Stimulated activated CD4-positive, alpha-beta T cell treated with anti-CD3 and anti-CD28 coated beads, Interleukin-15, amount 100 ng/mL, for 24 hours (primary cell): ENCODE measurements around the gene EFNA3.

Experiments used
- DNase-seq: peaks from one replicate; pipeline ENCODE4 v3.0.0-alpha.2; 2020

The EFNA3 gene, protein sequence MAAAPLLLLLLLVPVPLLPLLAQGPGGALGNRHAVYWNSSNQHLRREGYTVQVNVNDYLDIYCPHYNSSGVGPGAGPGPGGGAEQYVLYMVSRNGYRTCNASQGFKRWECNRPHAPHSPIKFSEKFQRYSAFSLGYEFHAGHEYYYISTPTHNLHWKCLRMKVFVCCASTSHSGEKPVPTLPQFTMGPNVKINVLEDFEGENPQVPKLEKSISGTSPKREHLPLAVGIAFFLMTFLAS

GRCh38 chr1:155078469-155079209 lies at the start of gene EFNA3:
EFNA3 (plus strand) TSS chr1:155078837; CDS start chr1:155078942, 105 bp downstream.
- DNase-seq = peak; percentile 78

- DNase-seq = no peak
These were observed 49.0 kb upstream of the EFNA3 start for GRCh38 chr1:155029513-155030242.

- DNase-seq = no peak
These were observed 48.3 kb upstream of the EFNA3 start for GRCh38 chr1:155030243-155030795.

- DNase-seq = no peak
These were observed 47.7 kb upstream of the EFNA3 start for GRCh38 chr1:155030899-155031298.

DNA sequence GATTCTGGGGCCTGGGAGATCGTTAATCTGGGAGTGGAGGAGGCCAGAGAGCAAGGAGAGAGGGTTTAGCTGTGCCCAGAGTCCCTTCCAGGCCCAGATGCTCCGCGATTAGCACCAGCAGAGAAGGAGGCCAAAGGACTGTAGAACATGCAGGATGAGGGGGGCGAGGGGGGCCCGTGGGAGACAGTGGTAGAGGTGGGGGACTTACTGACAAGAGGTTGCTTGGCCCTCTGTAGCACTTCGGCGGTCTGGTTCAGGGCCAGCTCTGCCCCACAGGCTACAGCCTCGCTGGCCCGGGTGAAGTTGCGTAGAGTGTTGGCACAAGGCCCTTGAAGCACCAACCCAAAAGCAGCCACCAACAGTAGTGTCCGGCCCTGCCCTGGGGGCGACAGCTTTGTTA lies 45.8 kb upstream of the EFNA3 start:
- no peak for DNase-seq

DNA sequence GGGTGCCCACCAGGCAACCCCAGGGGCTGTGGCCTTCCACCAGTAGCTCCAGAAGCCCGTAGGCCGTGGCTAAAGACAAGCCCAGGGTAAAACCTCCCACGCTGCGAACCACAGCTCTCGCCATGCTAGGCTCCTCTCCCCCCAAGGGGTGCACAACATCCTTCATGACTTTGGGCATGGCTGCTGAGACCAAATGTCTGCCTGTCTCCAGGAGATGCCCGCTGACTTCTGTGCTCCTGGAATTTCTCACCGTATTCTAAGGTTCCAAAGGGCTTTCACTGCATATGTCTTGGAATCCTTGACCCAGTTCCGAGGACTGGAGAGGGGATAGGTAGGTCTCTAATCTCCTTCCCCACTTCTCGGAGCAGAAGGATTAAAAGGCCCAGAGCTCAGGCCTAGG lies 45.1 kb upstream of the EFNA3 start, which contains the start of the genes DCST1 and DCST2:
TSS of gene DCST1 (plus strand) at position 301 of the 400 bp plus-strand sequence. CDS start 213 bp downstream, outside the sequence.
TSS of gene DCST2 (minus strand) at position 258 of the 400 bp plus-strand sequence. CDS start at position 178, 80 bp downstream.
- no peak for DNase-seq

GRCh38 chr1:155034318-155035208 lies 44.1 kb upstream of the EFNA3 start:
- DNase-seq = no peak

DNA sequence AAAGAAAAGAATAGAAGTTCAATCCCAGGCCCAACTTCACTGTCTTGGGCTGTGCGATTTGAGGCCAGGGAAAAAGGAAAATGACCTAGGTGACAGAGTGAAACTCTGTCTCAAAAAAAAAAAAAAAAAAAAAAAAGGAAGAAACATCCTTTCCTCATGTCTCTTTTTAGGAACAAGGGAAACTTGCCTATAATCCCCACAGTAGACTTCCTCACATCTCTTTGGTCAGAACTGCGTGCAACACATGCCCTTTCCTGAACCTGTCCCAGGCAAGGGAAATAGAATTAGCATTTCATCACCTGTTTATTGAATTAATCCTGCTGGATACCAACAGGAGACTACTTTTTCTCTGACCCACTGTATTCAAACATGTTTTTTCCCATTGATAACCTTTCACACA lies 42.7 kb upstream of the EFNA3 start:
- DNase-seq = no peak

- DNase-seq = no peak
These were observed 41.6 kb upstream of the EFNA3 start for GRCh38 chr1:155037043-155037442.

GRCh38 chr1:155037851-155038441 lies 40.7 kb upstream of the EFNA3 start:
- DNase-seq = no peak

DNA sequence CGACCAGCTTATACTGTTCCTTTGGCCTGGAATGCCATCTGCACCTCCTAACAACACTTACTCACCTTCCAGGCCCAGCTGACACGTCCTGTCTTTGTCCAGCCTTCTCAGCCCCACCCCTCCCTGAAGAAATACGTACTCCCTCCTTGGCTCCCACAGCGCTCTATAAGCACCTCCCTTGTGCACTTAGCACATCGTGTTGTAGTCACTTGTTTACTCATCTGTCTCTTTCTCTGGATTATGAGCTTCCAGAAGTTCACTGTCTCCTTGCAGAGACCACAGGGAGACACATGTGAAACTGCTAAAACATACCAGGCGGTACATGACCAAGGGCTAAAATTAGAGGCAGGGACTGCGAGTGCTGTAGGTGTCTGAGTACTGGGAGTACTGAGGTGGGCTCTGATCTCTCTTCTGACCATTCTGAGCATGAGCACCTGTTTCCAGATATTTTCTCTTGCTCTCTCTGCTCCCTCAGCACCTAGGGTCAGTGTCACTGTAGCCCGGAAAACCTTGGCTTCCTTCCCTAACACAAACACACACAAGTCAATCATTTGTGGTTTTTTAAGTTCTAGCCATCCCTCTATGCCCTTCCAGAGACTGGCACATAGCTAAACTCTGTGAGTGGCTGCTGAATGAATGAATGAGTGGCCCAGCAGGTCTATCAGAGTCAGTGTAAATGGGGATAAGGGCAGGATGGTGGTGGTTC lies 39.9 kb upstream of the EFNA3 start:
- no peak for DNase-seq

- no peak for DNase-seq
These were observed 39.3 kb upstream of the EFNA3 start for GRCh38 chr1:155039308-155039669.

GRCh38 chr1:155040358-155041093 lies 38.1 kb upstream of the EFNA3 start:
- DNase-seq = no peak

DNA sequence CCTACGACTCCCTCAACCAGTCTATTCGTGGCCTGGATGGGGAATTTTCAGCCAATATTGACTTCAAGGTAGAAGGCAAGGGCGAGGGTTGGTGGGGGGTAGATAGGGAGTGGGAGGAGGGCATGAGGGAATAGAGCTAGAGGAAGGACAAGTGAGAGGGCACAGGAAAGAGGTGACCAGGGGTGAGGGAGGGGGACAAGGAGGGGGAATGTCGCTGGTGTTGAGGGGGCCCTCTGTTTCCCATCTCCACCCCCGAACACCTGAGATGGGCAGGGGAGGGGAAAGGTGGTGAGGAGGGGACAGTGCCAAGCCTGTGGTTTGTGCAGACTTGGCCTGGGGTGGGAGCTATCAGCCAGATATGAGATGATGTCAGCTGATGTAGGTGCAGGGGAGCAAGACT lies 35.8 kb upstream of the EFNA3 start:
- no peak for DNase-seq

GRCh38 chr1:155043301-155043702 lies 35.3 kb upstream of the EFNA3 start:
- no peak for DNase-seq

DNA sequence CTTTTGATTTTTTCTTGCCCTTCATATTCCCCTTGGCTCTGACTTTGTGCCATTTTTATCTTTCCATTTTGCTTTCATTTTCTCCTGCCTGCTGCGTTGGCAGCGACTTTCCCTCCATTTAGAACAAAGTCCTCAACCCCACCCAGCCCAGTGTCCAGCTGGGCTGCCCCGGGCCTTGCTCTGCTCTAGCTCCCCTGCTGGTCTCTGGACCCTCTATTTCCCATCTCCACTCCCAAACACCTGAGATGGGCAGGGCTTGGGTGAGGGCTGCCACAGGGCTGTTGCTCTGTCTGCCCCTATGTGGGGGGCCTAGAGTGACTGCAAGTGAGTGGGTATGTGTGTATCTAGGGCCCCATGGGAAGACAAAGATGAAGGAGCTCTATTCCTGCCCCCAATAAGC lies 34.8 kb upstream of the EFNA3 start:
- no peak for DNase-seq

- DNase-seq = no peak
These were observed 34.3 kb upstream of the EFNA3 start for GRCh38 chr1:155044365-155044764.

DNA sequence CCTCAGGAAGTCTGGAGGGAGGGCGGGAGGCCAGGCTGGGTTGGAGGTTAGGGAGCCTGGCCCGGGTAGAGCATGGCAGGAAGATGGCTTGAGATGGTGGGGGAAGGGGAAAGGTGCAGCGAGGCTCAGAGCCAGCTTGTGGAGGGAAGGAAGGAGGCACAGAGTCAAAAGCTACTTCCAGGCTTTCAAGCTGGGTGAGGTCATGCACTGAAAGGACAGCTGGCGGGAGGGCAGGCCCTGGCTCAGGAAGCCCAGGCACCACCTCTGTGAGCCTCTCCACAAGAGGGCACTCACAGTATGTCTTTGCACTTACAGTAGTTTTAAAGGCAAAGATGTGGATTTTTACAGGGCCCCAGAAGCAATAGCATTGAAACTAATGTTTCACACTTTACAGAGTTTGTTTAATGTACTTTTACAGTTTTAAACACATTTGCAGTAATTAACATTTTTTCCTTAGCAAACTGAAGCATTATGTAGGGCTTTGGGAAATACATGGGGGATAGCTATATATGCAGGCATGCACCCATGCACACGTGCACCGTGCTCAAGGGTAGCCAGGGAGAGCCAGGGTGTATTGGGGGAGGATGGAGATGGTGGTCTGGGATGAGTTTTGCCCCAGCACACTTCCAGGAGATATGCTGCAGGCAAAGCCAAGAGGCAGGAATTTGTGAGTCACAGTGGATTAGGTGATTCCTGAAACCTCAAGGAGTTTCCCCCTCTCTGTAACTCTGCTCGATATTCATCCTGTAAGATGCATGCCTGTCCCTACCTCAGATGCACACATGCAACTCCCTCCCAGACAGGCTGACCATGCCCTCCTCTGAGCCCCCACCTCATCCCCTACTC lies 33.6 kb upstream of the EFNA3 start:
- peak; percentile 70 for DNase-seq
